ENCODE results near the gene RPL32. TPM values are rescaled to one million over a fixed set of nuclear protein-coding genes. Genes with fewer than 3 reads are reported as not detected.

The RPL32 gene
- total and polyA plus RNA-seq, 4 donors: 218 to 1,124 (median 577) TPM

DNA sequence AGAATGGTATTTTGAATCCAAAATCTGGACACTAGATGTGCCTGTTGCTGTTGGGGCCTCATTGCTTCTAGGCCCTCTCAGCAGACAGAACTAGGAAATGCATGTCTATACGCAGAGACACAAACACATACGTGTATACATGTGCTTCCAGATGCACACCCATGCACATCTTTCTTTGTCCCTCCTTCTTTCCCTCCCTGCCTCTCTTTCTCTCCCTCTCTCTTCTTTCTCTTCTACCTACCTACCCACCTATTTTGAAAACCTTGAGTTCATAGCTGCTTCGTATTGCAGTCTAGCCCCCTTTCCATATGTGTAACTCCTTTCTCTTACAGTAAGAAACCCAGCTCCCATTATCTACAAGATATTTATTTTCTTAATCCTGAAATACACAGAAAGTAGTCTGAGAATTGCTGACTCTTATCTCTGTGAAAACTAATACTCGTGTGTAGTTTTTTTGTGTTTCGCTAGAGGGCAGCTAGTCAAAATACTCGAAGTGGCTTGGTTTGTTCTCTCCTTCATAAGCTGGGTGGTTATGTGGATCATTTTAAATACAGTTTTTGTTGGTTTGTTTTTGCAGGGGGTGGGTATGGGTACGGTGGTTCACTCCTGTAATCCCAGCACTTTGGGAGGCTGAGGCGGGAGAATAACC is 18.5 kb downstream of the RPL32 start:
- Histone ChIP-seq H3K36me3 (ENCODE audit: control insufficient read depth in 4 of 4, insufficient read depth in 3 of 4, low read depth in 1 of 4, low read length in 3 of 4) (peaks cover 0 to under 1% (median 0%) of the 10 kb centered on the region in 4 donors), H3K9me3 (ENCODE audit: control insufficient read depth in 4 of 4, low read length in 3 of 4) (no peaks in the 10 kb centered on the region), H3K9ac (ENCODE audit: low read depth in 1 of 2, low read length in 2 of 2) (no peak overlapping the region), H3K4me1 (ENCODE audit: control insufficient read depth in 4 of 4, insufficient read depth in 4 of 4, low read length in 3 of 4) (no peaks in the 10 kb centered on the region), H3K27me3 (ENCODE audit: control insufficient read depth in 4 of 4, insufficient read depth in 4 of 4, low read length in 3 of 4) (no peaks in the 10 kb centered on the region), H3K27ac (ENCODE audit: low read depth in 1 of 2, low read length in 2 of 2) (no peak overlapping the region), H3K4me3 (ENCODE audit: low read depth in 1 of 3, low read length in 3 of 3) (no peak overlapping the region)
- TF ChIP-seq CTCF (IDR thresholded peaks at IDR 0.05; ENCODE audit: low read depth, low read length, missing input control) (peak; percentile 21), RAD21 (IDR thresholded peaks at IDR 0.05) (peak in 1 of 2 donors; percentile 58), RXRA (IDR thresholded peaks at IDR 0.05) (no peak)
- DNase-seq (ENCODE audit: low spot score): no peak
- 61% methylated on average over 8 of the region's 8 CpGs for WGBS

DNA sequence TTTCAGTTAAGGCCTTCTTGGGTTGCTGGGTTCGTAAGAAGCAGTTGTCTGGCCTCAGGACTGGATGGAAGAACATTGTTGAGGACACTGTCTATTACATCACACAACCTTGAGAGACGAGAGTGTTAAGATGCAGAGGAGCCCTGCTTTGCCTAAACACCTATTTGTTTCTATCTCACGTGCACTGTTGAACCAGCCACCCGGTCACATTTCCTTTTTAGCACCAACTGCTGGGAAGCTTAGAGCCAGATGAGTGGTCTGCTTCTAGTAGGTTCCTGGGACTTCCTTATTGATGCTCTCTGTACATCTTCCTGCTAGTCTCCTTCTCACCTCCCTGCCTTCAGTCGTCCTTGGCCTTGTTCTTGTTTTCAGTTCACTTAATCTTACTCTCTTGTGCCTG is 22.6 kb downstream of the RPL32 start:
- Histone ChIP-seq H3K9ac (ENCODE audit: low read depth in 1 of 2, low read length in 2 of 2) (no peak overlapping the region), H3K4me1 (ENCODE audit: control insufficient read depth in 4 of 4, insufficient read depth in 4 of 4, low read length in 3 of 4) (no peaks in the 10 kb centered on the region), H3K27ac (ENCODE audit: low read depth in 1 of 2, low read length in 2 of 2) (no peak overlapping the region), H3K9me3 (ENCODE audit: control insufficient read depth in 4 of 4, low read length in 3 of 4) (no peaks in the 10 kb centered on the region), H3K27me3 (ENCODE audit: control insufficient read depth in 4 of 4, insufficient read depth in 4 of 4, low read length in 3 of 4) (no peaks in the 10 kb centered on the region), H3K36me3 (ENCODE audit: control insufficient read depth in 4 of 4, insufficient read depth in 3 of 4, low read depth in 1 of 4, low read length in 3 of 4) (peaks cover 0 to 19% (median 2%) of the 10 kb centered on the region in 4 donors), H3K4me3 (ENCODE audit: low read depth in 1 of 3, low read length in 3 of 3) (no peak overlapping the region)
- no peak for TF ChIP-seq HNF4A (conservative IDR thresholded peaks at IDR 0.05)
- TF ChIP-seq FOXA1 (IDR thresholded peaks at IDR 0.05): no peak
- TF ChIP-seq TAF1 (conservative IDR thresholded peaks at IDR 0.05): no peak
- TF ChIP-seq YY1 (IDR thresholded peaks at IDR 0.05): no peak
- TF ChIP-seq NR2F2 (IDR thresholded peaks at IDR 0.05): no peak
- TF ChIP-seq FOXA2 (IDR thresholded peaks at IDR 0.05): no peak
- TF ChIP-seq JUND (IDR thresholded peaks at IDR 0.05): no peak
- TF ChIP-seq ZBTB33 (IDR thresholded peaks at IDR 0.05): no peak
- no peak for TF ChIP-seq RXRA (IDR thresholded peaks at IDR 0.05)
- TF ChIP-seq RAD21 (IDR thresholded peaks at IDR 0.05): no peak
- no peak for TF ChIP-seq SP1 (IDR thresholded peaks at IDR 0.05)
- TF ChIP-seq REST (IDR thresholded peaks at IDR 0.05): no peak
- TF ChIP-seq CTCF (IDR thresholded peaks at IDR 0.05; ENCODE audit: low read depth, low read length, missing input control): no peak
- 86% methylated on average over 5 of the region's 5 CpGs for WGBS
- no peak for DNase-seq (ENCODE audit: low spot score)
